Left lung (tissue), 10 donors: Measurements from ENCODE around the gene TMPRSS9. TPM values are rescaled to one million over a fixed set of nuclear protein-coding genes. Genes with fewer than 3 reads are reported as not detected.

Source experiments
- ATAC-seq: fragments of 200-7000 bp; cut with Tn5 transposase; one replicate; pipeline ENCODE4 v1.9.1; 2020; ENCODE audit warnings: moderate library complexity
- DNase-seq, 4 donors: peaks; one replicate each; pipeline ENCODE4 v3.0.0-alpha.2; 2013 to 2020
- H3K27ac ChIP-seq, 2 donors: fragments of 200-600 bp; sonication (generic) in 1 of 2; one replicate each; pipeline versions ENCODE4 v1.5.0 to v1.8.0; 2020 to 2021
- H3K27me3 ChIP-seq, 2 donors: fragments of 200-600 bp; sonication (generic) in 1 of 2; one replicate each; pipeline versions ENCODE4 v1.5.0 to v1.8.0; 2020 to 2021
- H3K36me3 ChIP-seq, 2 donors: fragments of 200-600 bp; sonication (generic) in 1 of 2; one replicate each; pipeline versions ENCODE4 v1.5.0 to v1.8.0; 2020 to 2021
- H3K4me1 ChIP-seq, 2 donors: fragments of 200-600 bp; one replicate each; pipeline ENCODE4 v1.8.0; 2021
- H3K4me3 ChIP-seq, 2 donors: fragments of 200-600 bp; sonication (generic) in 1 of 2; one replicate each; pipeline versions ENCODE4 v1.5.0 to v1.8.0; 2020 to 2021; ENCODE audit warnings: mild to moderate bottlenecking in 1 of 2
- H3K9me3 ChIP-seq, 2 donors: fragments of 200-600 bp; sonication (generic) in 1 of 2; one replicate each; pipeline versions ENCODE4 v1.5.0 to v1.8.0; 2020 to 2021
- CTCF ChIP-seq, 2 donors: fragments of 200-600 bp; sonication (generic) in 1 of 2; IDR thresholded peaks; one replicate each; pipeline versions ENCODE4 v1.5.0 to v1.8.0; 2021; ENCODE audit warnings: antibody characterized with exemption in 2 of 2
- intact Hi-C, 2 donors: fragments of 100-400 bp; cut with DNase I; formaldehyde crosslinking; loops; one replicate each; pipeline versions ENCODE4 v1.11.2 to v1.14.2; 2022
- polyA plus RNA-seq, 6 donors: library from polyadenylated mRNA; unstranded; fragments of 120-200 nt; gene quantifications; one replicate each; pipeline ENCODE4 v1.2.1, GENCODE V29; 2013; ENCODE audit not compliant: insufficient read length in 6 of 6
- total RNA-seq, 2 donors: library from RNA; stranded (reverse); fragmentation: NEBNext Ultra II Directional; extraction: Animal tissue kit (Norgen Biotek cat#: 25700); gene quantifications; one replicate each; pipeline ENCODE4 v1.2.1, GENCODE V29; 2021
- donor health status: DM: no; HTN: yes; CAD: no.
- donor health status: DM: no; HTN: no; CAD: no.

The TMPRSS9 gene
- total and polyA plus RNA-seq, 8 donors: 0.45 to 1.1 (median 0.49) TPM; not detected in 2

- Histone ChIP-seq H3K9me3 (no peaks in the 10 kb centered on the region), H3K27ac (no peak overlapping the region), H3K4me3 (no peak overlapping the region), H3K36me3 (peaks cover 0 to 4% of the 10 kb centered on the region in 2 donors), H3K4me1 (no peaks in the 10 kb centered on the region), H3K27me3 (peaks cover 0 to 25% of the 10 kb centered on the region in 2 donors)
- no peak for TF ChIP-seq CTCF (IDR thresholded peaks at IDR 0.05)
- intact Hi-C loops: no loop called here
- DNase-seq (no peak), ATAC-seq (no peak)
Observed at GRCh38 chr19:2411709-2412108, 51.6 kb downstream of the TMPRSS9 start.

- Histone ChIP-seq H3K9me3 (no peaks in the 10 kb centered on the region), H3K27ac (no peak overlapping the region), H3K36me3 (peaks cover 0 to 9% of the 10 kb centered on the region in 2 donors), H3K4me3 (no peak overlapping the region), H3K4me1 (no peaks in the 10 kb centered on the region), H3K27me3 (peaks cover 0 to 25% of the 10 kb centered on the region in 2 donors)
- ATAC-seq (no peak), DNase-seq (no peak)
- TF ChIP-seq CTCF (IDR thresholded peaks at IDR 0.05): no peak
- intact Hi-C loops: no loop called here
Observed at GRCh38 chr19:2412449-2412848, 52.4 kb downstream of the TMPRSS9 start.

GRCh38 chr19:2413159-2413558 lies 53.1 kb downstream of the TMPRSS9 start:
- TF ChIP-seq CTCF (IDR thresholded peaks at IDR 0.05): no peak
- Histone ChIP-seq H3K27me3 (peaks cover 0 to 19% of the 10 kb centered on the region in 2 donors), H3K27ac (no peak overlapping the region), H3K36me3 (peaks cover 0 to 9% of the 10 kb centered on the region in 2 donors), H3K4me1 (no peaks in the 10 kb centered on the region), H3K4me3 (no peak overlapping the region), H3K9me3 (no peaks in the 10 kb centered on the region)
- intact Hi-C loops: no loop called here
- DNase-seq: no peak
- no peak for ATAC-seq

- intact Hi-C loops: no loop called here
- TF ChIP-seq CTCF (IDR thresholded peaks at IDR 0.05): no peak
- DNase-seq (no peak), ATAC-seq (no peak)
- Histone ChIP-seq H3K9me3 (no peaks in the 10 kb centered on the region), H3K4me1 (no peaks in the 10 kb centered on the region), H3K27me3 (peaks cover 0 to 15% of the 10 kb centered on the region in 2 donors), H3K4me3 (no peak overlapping the region), H3K36me3 (peaks cover 0 to 9% of the 10 kb centered on the region in 2 donors), H3K27ac (no peak overlapping the region)
Observed at GRCh38 chr19:2413629-2414028, 53.6 kb downstream of the TMPRSS9 start.

- Histone ChIP-seq H3K27ac (no peak overlapping the region), H3K4me3 (no peak overlapping the region), H3K27me3 (peaks cover 0 to under 1% of the 10 kb centered on the region in 2 donors), H3K9me3 (no peaks in the 10 kb centered on the region), H3K36me3 (peaks cover 0 to 9% of the 10 kb centered on the region in 2 donors), H3K4me1 (no peaks in the 10 kb centered on the region)
- no peak for DNase-seq
- intact Hi-C loops: no loop called here
- no peak for TF ChIP-seq CTCF (IDR thresholded peaks at IDR 0.05)
- no peak for ATAC-seq
Observed at GRCh38 chr19:2415281-2415972, 55.4 kb downstream of the TMPRSS9 start.
